ENCODE measurements around the gene GNB2. TPM values are rescaled to one million over a fixed set of nuclear protein-coding genes. Genes with fewer than 3 reads are reported as not detected.

Gene GNB2
- total RNA-seq = 500 TPM

GRCh38 chr7:100673302-100673941, at the start of gene GNB2:
GNB2 (plus strand) TSS chr7:100673740; CDS start chr7:100676266, 2,526 bp downstream.
- Histone ChIP-seq H3K27me3 (no peaks in the 10 kb centered on the region), H3K4me3 (peak within 1 kb of the TSS; percentile 85 to 93), H3K4me1 (peaks cover 3 to 7% of the 10 kb centered on the region in 2 donors), H3K36me3 (peaks cover 20 to 21% of the 10 kb centered on the region in 2 donors), H3K27ac (peak within 1 kb of the TSS; percentile 96 to 99), H3K9me3 (no peaks in the 10 kb centered on the region)
- intact Hi-C loops (cut with DNase I) = loop anchor here (1.0 to 5.0 kb wide), 7 partner anchors 61 to 245 kb away; partner anchors contain the start of genes FBXO24, LRCH4, MOSPD3 and PPP1R35
- peak in 1 of 3 experiments; percentile 12 for TF ChIP-seq CTCF (IDR thresholded peaks at IDR 0.05)
- peak; percentile 99 for DNase-seq (ENCODE audit: low spot score in 2 of 2)

DNA sequence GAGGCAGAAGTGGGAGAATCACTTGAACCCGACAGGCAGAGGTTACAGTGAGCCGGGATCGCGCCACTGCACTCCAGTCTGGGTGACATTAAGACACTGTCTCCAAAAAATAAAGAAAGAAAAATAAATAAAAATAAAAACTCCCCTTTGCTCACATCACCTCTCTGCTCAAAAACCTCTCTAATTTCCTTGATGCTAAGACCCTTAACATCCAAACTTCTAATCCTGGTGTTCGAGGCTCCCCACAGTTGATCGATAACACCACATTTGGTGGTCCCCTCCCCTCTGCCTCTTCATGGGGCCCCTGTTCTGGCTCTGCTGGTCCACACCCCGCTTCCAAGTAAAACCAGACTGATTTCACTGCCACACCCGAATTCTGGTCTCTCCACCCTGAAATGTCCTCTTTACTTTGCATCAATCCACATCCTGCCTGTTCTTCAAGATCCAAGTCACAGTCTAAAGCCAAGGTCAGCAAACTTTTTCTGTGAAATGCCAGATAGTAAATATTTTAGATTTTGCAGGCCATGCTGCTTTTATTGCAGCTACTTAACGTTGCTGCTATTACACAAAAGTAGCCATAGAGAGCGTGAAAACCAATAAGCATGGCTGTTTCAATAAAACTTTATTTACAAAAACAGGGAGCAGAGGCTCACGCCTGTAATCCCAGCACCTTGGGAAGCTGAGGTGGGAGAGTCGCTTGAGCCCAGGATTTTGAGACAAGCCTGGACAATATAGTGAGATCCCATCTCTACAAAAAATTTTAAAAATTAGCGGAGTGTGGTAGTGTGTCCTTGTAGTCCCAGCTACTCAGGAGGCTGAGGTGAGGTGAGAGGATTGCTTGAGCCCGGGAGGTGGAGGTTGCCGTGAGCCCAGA, 49.4 kb upstream of the GNB2 start:
- no peaks in the 10 kb centered on the region for H3K9me3 ChIP-seq
- intact Hi-C loops (cut with DNase I) = no loop called here
- DNase-seq (ENCODE audit: low spot score in 2 of 2) = no peak

GRCh38 chr7:100626055-100626454, 47.5 kb upstream of the GNB2 start:
- no peaks in the 10 kb centered on the region for H3K9me3 ChIP-seq
- no peak overlapping the region for H3K27ac ChIP-seq
- no peaks in the 10 kb centered on the region for H3K27me3 ChIP-seq
- H3K4me3 ChIP-seq = peak overlapping the region; percentile 55 to 58
- no peaks in the 10 kb centered on the region for H3K36me3 ChIP-seq
- no peak for TF ChIP-seq CTCF (IDR thresholded peaks at IDR 0.05)
- intact Hi-C loops (cut with DNase I) = no loop called here
- DNase-seq (ENCODE audit: low spot score in 2 of 2) = no peak
- H3K4me1 ChIP-seq = peaks cover 3% of the 10 kb centered on the region in 2 donors

More for the DNA sequence above, 49.4 kb upstream of the GNB2 start:
- no peaks in the 10 kb centered on the region for H3K36me3 ChIP-seq
- H3K27ac ChIP-seq = no peak overlapping the region
- H3K27me3 ChIP-seq = no peaks in the 10 kb centered on the region
- H3K4me3 ChIP-seq = no peak overlapping the region
- TF ChIP-seq CTCF (IDR thresholded peaks at IDR 0.05) = no peak
- H3K4me1 ChIP-seq = peaks cover 3% of the 10 kb centered on the region in 2 donors

GRCh38 chr7:100626530-100627237, 46.9 kb upstream of the GNB2 start:
- intact Hi-C loops (cut with DNase I) = no loop called here
- H3K4me3 ChIP-seq = peak overlapping the region; percentile 55 to 58
- peaks cover 3% of the 10 kb centered on the region in 2 donors for H3K4me1 ChIP-seq
- peak in 1 of 2 donors; percentile 86 for DNase-seq (ENCODE audit: low spot score in 2 of 2)
- no peak for TF ChIP-seq CTCF (IDR thresholded peaks at IDR 0.05)
- H3K27me3 ChIP-seq = no peaks in the 10 kb centered on the region
- no peak overlapping the region for H3K27ac ChIP-seq
- H3K9me3 ChIP-seq = no peaks in the 10 kb centered on the region
- H3K36me3 ChIP-seq = no peaks in the 10 kb centered on the region

DNA sequence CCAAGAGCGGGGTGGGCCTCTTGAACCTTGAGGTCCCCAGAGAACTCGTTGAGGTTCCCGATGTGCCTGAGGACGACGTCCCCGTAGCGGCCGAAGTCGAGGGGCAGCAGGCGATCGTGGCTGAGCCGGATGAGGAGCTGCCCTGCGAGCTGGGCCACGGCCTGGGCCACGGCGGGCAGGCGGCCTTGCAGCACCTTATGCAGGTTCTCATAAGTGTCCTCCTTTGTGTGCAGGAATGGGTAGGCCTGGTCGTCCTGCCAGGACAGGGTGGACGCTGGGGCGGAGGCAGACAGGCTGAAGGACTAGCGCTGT, 46.3 kb upstream of the GNB2 start:
- intact Hi-C loops (cut with DNase I) = no loop called here
- Histone ChIP-seq H3K27ac (no peak overlapping the region), H3K36me3 (no peaks in the 10 kb centered on the region), H3K27me3 (no peaks in the 10 kb centered on the region), H3K4me3 (peak overlapping the region in 1 of 2 donors; percentile 58), H3K9me3 (no peaks in the 10 kb centered on the region), H3K4me1 (peaks cover 3% of the 10 kb centered on the region in 2 donors)
- no peak for DNase-seq (ENCODE audit: low spot score in 2 of 2)
- TF ChIP-seq CTCF (IDR thresholded peaks at IDR 0.05) = no peak

Measured in ascending aorta (tissue), 2 donors.